GM18520 (cell line): Measurements from ENCODE around the gene IL17REL.

ENCODE experiments used
- ATAC-seq: cut with Tn5 transposase; IDR thresholded peaks from one replicate; pipeline ENCODE4 v1.9.1; 2021; ENCODE audit not compliant: unreplicated experiment

The IL17REL gene

DNA sequence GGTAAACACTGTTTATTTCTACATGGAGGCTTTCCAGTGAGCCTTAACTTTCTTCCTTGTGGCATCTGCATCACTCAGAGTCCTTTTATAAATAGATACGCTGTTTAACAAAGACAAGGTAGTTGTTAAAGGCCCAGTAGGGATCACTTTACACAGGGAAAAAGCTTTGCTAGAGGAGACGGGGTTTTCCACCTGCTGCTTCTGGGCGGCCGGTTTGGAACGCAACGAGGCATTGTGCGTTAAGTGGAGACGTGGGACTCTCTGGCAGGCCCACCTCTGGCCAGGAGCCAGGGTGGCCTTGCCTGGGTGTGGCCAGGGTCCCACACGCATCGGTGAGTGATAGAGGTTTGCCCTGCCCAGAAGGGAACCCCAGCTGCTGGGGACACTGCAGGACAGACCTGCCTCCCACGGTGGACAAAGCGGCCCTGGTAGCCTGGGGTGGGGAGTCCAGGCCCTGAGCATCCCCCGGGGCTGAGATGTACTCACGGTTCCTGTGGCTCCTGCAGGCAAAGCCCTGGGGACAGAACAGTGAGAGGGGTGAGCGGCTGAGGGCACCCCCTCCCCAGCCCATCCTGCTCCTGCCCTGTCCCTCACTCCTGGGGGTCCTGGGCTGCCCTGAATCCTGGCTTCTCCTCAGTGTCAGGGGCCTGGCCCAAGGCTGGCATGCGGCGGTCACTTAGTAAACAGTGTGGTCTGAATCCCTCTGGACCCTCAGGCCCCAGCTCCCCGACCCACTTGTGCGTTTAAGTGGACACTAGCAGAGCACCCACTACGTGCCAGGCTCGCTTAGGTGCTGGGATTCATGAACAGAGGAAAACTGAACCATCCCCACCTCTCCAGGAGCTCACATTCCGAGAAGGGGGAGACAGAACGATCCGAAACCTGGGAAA is 4.2 kb downstream of the IL17REL start:
- ATAC-seq: no peak

DNA sequence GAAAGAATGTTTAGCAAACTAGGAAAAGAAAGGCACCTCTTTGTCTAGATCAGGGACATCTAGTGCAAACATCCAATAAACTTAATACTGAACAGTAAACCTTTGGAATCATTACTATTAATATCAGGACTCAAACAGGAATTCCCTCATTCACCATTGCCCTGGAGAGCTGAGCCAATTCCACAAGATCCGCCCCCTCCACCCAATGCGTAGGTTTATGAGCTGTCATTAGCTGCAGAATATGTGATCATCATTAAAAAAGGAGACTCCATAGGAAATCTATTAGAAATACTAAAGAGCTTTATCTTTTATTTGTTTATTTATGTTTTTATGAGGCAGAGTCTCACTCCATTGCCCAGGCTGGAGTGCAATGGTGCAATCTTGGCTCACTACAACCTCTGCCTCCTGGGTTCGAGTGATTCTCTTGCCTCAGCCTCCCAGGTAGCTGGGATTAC is 5.5 kb downstream of the IL17REL start:
- no peak for ATAC-seq

DNA sequence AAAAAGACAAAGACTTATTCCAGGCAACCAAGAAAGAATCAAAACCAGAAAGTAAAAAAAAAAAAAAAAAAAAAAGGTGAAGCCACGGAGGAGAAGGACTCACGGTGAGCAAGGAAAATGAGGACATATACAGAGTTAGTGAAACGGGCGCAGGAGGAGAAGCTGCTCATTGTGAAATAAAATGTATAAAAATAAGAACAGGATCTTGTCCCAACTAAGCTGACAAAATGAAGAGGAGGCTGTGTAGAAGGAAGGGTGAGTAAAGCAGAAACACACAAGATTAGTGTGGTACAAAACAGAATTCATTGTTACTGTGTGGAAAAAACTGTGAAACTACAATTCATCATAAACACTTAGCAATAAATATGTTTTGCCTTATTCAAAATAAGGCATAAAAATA is 7.6 kb downstream of the IL17REL start:
- ATAC-seq: no peak

DNA sequence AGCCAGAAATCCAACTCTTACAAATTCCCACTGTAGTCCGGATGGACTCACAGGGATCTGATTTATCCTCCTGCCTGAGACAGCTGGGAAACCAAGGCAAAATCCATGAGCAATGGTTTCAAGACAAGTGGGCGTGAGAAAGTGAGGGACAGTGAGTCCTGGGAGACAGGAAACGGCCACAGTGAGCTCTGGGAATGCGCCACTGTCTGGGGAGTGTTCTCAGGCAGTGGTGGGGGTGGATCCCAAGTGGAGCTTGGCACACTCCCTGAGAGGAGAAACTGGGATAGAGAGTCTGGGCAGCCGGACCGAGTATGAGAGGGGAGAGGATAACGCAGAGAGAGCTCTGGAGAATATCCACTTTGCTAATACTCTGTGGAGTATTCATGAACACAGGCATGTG is 9.8 kb downstream of the IL17REL start:
- ATAC-seq: no peak

DNA sequence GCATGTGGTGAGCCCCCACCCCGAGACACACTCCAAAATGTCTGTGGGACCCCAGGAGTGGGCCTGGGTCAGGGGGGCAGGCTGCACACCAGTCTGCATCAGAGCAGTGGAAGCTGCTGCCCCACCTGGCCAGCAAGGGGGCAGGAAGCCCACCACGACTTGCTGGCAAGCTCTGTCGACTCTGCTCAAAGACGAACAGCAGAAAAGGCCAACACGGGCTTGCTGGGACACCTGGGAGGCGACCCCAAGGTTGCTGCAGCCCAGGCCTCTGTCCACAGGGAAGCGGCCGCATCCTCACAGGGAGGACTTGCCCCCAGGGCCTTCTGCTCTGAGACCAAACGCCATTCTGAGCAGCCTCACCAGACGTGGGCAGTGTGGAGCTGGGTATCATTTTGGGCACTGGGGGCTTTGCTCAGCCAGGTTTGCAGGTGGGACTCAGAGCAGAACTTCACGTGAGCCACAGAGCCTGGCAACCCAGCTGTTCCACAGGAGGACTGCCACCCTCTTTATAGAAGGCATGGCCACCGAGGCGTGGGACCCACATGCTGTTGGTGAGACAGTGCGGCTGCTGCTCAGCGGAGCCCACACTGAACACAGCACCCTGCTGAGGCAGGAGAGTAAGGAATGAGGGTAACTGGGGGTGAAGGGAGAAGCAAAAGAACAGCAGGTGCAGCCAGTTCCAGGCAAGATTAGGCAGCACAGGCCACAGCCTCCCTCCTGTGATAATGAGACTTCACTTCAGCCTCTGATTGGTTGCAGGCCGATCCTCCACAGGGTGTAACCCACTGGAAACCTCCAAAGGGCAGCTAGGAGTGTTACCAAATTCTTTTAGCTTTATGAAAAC is 11.0 kb downstream of the IL17REL start:
- no peak for ATAC-seq

DNA sequence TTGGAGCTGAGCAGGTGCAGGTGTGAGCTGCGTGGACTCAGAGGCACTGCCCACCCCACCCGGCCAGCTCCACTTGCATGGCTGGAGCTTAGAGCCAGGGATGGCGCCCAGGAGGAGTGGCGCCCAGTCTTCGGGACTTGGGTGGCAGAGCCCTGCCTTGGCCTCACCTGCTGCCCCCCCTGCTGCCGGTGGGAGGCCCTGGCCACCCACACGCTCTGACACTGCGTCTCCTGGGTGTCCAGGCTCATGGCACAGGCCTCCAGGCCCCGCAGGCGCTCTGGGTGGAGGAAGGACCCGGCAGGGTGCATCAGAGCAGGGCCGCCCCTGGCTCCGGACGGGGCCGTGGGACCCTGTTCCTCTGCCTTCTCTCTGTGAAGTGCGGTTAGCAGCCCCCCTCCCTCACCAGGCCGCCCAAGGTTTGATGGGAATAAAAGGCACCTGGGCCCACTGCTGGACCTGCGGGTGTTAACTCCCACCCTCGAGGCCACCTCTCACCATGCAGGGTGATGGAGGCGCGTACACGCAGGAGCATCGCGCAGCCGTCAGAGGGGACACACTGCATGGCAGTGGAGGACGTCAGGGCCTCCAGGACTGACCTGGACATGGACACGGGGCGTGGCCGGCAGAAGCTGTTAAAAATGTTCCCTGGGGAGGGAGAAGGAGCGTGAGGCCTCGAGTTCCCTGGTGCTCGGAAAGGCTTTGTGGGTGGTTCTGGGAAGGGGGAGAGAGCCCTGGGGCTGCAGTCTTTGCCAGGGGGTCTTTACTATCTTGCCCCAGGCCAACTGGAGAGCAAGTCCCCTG is 11.8 kb downstream of the IL17REL start:
- ATAC-seq: no peak

DNA sequence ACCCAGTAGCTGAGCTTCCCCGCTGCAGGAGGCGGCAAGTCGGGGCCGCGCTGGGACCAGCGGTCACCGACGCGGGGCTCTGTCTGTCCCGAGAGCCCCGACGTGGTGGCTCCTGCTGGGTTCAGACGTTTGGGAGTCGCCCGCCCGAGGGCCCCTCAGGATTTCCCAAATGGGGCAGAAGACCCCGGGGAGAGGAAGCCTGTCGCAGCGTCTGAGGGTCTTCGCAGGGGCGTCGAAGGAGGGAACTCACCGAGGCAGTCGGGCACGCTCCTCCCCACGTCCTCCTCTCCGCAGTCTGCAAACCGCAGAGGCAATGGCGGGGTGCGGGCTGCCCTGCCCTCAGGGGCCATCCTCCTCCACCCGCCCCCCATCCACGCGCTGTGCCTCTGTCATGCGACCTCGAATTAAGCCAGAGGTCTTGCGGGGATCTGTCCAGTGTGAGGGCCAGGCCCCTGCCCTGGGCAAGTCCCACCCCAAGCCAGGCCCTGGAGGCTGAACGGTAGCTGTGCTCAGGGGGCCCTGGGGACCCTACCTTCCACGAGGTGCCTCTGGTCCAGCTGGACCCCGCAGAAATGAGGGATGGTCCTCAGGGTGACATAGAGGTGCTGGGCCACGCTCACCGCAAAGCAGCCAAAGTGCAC is 12.5 kb downstream of the IL17REL start:
- no peak for ATAC-seq

DNA sequence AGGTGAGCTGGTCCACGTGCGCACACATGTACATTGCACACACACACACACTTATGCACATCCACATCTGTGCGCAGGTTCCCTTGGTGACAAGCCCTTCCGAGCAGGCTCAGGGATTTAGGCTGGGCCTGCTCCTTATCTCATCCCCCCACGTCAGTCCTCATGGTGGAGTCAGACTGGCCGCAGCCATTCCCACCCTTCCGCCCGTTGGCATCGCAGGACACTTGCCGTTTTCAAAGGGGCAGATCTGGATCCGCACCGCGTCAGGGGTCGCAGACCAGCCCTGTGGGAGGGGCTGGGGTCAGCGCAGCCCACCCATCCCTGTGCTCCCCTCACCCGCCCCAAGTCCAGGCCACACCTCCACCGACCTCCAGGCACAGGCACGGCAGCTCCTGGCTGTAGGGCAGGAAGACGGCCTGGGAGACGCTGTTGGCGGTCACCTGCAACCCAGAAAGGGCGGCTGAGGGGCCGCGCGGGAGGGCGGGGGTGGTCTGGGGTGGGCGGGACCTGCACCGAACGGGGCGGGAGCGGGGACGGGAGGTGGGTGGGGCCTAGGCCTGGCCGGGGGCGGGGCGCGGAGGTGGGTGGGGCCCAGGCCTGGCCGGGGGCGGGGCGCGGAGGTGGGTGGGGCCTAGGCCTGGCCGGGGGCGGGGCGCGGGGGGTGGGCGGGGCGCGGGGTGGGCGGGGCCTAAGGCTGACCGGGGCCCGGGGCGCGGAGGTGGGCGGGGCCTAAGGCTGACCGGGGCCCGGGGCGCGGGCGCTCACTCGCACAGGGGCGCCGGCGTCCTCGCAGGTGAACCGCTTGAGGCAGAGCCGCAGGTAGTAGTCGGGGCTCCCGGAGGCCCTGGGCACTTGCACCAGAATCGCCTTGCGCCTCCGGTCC is 13.3 kb downstream of the IL17REL start:
- no peak for ATAC-seq

DNA sequence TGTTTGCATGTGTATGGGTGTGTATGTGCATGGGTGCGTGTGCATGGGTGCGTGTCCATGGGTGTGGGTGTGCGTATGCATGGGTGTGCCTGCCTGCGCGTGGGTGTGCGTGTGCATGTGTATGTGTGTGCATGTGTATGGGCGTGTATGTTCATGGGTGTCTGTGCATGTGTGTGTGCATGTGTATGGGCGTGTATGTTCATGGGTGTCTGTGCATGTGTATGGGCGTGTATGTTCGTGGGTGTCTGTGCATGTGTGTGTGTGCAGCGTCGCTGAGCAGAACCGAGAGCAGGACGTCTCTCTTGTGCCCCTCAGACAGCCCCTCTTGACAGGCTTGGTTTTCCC is 13.9 kb downstream of the IL17REL start:
- ATAC-seq: no peak

DNA sequence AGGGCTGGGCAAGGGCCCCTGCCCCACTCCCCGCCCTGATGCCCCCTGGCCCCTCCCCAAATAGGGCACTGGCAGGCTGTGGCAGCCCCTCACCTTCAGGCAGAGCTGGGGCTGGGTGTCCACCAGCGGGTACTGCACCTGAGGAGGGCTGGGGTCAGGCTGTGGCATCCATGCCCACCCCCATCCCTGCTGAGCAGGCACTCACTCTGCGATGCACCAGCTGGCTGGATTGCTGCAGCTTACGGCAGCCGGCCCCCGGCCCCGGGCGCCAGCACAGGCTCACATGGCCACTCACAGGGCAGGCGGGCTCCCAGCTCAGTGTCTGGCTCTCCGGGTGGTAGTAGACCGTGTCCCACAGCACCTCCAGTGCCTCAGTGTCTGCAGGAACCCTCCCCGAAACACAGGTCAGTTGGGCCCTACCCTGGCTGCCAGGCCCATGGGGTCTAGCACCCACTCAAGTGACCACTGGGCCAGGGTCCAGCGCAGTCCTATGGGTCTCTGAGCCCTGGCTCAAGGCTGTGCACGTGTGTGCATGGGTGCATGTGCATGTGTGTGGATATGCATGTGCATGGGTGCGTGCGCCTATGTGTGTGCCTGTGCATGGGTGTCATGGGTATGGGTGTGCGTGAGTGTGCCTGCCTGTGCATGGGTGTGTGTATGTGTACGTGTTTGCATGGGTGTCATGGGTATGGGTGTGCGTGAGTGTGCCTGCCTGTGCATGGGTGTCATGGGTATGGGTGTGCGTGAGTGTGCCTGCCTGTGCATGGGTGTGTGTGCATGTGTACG is 14.4 kb downstream of the IL17REL start:
- no peak for ATAC-seq

DNA sequence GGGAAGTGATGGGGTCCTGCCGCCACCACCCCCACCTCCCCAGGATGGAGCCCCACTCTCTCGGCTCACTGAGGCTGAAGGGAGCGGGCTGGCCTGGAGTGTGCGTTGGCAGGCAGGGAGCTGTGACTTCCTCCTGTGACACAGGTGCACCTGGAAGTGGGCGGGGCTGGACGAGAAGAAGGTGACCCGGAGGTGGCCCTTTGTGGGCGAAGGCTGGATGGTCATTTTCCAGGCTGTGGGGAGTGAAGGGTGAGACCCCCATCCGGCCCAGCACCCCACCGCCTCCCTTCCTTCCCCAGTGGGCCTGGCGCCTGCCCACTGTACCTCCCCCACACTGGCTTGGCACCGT is 15.3 kb downstream of the IL17REL start:
- ATAC-seq: no peak

DNA sequence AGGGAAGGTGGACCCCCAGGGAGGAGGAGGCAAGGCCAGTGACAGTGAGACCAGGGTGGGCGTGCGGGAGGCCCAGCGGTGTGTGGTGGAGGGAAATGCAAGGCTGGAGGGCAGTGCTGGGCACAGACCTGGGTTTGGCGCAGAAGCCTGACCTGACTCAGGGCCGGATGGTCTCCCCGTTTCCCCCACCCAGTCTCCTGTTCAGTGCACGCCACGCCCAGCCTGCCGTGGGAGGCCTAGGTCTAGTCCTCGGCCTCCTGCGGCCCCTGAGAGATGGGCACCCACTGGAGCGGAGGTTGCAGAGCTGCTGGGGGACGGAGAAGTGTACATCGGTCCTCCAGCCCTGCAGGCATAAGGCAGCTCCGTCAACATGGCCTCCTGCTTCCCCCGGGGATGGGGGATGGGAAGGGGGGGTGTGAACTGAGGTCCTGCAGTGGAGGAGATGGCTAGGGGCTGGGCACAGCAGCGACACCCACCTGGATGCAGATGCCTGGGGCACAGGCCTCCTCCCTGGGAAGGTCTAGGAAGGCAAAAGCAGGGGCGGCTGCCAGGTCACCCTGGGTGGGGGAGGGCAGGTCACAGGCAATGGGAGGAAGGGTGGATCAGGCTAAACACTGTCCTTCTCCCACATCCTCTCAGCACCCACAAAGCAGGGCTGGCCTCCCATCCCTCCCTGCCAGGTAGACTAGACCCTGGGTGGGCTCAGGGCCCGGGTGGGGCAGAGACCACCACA is 15.9 kb downstream of the IL17REL start:
- ATAC-seq: no peak

DNA sequence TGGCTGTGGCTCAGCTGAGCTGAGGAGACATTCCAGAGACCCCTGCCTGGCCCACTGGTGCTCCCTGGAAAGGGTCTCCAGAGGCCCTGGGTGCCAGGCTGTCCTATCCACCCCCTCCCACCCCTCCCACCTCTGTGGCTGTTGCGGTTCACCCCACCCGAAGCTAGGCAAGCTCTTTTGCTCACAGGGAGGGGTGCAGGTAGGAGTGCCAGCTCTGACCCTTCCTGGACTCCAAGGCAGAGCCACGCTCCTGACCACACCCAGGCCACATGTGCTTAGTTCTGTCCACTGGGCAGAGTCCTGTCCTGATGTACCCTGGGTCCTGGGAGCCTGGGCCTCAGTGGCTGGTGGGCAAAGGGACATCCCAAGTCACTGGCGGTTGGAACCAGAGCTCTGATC is 16.4 kb downstream of the IL17REL start:
- no peak for ATAC-seq

DNA sequence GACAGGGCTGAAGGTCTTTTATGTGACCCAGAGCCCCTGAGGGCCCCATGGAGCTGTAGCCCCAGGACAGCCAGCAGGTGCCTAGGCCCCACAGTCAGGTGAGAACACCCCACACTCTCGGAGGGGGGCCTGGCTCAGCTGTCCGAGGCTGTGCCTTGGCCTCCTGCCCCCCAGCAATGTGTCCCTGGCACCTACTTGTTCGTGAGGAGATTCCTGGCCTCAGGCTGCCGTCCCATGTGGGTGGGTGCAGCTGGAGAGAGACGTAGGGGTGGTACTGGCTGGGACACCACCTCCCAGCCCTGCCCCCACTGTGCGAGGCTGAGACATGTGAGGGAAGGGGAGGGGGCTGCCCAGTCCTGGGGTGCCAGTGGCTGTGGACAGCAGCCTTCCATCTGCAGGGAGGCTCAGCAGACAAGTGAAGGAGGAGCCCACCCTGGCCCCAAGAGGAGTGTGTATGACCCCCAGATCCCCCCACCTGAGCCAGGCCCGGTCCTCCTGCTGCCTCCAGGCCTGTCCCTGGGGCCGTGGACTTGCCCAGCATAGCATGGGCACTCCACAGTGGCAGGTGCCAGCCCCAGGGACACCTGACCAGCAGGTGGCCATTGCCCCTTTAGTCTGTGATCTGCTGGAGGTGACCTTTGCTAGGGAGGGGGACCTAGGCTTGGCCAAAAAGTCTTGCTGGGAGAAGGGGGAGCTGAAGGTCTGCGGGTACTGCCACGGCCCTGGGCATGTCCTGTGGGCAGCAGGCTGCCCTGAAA is 17.0 kb downstream of the IL17REL start:
- ATAC-seq: no peak

DNA sequence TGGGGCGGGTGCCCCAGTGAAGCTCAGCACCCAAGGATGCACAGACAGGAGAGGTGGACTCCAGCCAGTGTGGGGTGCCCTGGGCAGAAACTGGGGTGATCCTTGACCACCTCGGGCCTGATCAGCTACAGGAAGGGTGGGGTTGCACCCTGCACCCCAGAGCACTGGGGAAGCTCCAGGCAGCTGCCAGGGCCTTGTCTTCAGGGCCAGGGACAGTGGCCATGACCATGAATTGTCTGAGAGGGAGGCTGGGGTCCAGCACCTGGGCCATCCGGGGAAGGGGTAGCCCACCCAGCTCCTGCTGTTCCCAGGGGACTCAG is 17.6 kb downstream of the IL17REL start:
- ATAC-seq: no peak

DNA sequence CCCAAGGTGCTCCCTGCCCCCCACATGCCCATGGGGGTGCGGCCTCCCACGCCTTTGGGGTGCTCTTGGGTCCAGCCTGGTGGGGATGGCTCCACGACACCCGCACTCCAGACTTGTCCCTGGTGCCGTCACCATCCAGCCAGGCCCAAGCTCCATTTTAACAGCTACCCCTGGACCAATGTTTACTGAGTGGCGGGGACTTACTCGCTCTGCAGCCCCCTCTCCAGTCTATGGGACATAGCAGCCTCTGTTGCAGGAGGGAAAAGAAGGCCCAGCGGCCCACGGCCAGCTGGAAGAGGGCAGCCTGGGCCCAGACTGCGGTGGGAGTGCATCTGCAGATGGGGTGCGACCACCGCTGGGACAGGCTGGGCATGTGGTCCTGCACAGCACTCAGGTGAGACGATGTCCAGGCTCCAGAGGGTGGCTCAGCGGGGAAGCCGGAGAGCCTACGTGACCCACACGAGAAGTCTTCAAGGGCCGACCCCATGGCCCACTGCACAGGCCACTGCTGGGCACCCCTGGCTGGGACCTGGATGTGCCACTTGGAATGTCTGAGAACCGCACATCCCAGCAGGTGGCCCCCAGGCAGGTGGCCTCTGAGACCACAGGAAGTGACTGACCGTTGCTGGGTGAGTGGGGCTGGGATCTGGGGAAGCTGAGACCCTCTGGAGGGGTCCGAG is 18.1 kb downstream of the IL17REL start:
- no peak for ATAC-seq

DNA sequence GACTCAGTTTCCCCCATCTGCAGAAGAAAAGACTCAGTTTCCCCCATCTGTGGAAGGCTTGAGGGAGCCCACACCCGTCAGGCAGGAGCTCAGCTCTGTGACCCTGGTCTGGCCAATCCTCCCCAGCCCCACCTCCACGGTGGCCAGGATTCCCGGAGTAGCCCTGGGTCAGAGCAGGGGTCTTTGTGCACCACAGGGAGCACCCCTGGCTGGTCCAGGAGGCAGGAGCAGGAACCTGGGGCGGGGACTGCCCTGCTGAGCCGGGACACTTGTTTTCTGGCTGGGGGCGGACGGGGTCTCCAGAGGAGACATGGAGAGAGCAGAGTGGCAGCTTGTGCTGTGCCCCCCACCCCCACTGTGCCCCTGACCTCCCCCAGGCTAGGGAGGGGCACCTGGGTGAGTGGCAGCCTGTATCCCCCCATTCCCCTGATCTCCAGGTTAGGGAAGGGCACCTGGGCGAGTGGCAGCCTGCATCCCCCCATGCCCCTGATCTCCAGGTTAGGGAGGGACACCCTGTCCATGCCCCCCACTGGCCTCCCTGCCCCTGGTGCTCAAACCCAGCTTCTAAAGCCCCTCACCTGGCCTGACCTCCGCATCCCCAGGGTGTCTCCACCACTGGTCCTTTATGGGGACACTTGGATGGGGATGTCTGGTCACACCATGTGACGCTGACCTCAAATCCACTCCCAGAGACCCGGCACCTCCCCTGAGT is 18.8 kb downstream of the IL17REL start:
- no peak for ATAC-seq
